ENCODE results near the gene GSG1L.

Gene GSG1L

DNA sequence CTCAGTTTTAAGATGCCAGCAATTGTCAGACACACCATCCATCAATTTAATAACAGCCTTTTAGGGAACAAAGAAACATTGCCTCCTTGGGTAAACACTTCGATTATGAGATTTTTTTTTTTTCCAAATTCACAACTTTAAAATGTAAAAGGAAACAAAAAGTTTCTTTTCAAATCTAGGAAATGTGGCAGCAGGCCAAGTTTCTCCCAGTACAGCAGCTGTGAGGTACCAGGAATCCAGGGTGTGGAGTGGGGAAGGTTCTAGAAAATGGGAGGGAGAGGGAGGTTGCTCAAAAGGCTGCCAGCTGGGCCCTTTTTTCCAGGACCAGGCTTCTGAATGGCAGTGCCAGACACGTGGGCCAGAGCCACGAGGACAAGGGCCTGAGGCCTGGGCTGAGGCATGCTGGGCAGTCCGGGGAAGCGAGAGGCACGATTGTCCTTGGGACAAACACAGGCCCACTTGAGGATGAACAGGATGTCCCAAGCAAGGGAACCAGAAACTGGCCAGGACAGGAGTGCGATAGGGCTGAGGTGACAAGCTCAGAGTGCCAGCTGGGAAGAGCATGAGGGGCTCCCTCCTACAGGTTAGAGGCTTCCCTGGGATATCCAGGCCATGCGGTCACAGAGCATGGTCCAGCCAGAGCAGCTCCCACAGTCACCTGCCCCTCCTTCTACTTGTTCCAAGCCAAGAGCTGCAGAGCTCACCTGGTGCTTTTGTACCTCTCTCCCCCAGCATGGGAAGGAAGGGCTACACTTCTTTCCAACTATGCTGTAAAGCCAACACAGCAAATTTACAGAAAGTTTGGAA, 298.4 kb downstream of the GSG1L start:
- Histone ChIP-seq H3K4me3 (ENCODE audit: low read length) (no peak overlapping the region), H3K36me3 (ENCODE audit: control insufficient read depth, insufficient read depth, low read length, severe bottlenecking) (peaks cover 21% of the 10 kb centered on the region), H3K9me3 (ENCODE audit: control insufficient read depth, low read length) (peaks cover 11% of the 10 kb centered on the region), H3K9ac (ENCODE audit: low read length) (no peak overlapping the region), H3K4me1 (ENCODE audit: control insufficient read depth, insufficient read depth, low read length) (peaks cover 16% of the 10 kb centered on the region), H3K27me3 (replicated peaks; ENCODE audit: control insufficient read depth, insufficient read depth, low read length) (no peaks in the 10 kb centered on the region)
- DNase-seq (ENCODE audit: low read depth) = no peak

DNA sequence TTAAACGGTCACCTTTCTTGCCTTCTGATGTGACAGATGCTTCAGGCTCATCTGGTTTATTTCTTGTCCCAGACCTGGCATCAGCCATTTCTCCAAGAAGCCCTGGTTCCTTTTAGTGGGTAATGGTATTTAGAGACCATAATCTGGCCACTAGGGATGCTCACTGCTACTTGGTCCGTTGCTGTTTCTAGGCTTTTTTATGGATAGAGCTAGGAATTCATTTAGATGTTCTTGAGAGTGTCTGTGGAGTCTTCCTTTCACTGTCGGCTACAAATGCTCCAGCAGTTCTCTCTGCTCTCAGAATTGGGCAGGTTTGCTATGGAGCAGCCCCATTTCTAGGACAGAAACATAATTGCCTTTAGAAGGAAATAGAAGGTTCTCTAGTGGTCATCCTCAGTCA, 299.1 kb downstream of the GSG1L start:
- DNase-seq (ENCODE audit: low read depth) = no peak
- no peak overlapping the region for H3K9ac ChIP-seq (ENCODE audit: low read length)
- peaks cover 18% of the 10 kb centered on the region for H3K4me1 ChIP-seq (ENCODE audit: control insufficient read depth, insufficient read depth, low read length)
- peaks cover 11% of the 10 kb centered on the region for H3K9me3 ChIP-seq (ENCODE audit: control insufficient read depth, low read length)
- H3K36me3 ChIP-seq (ENCODE audit: control insufficient read depth, insufficient read depth, low read length, severe bottlenecking) = peaks cover 21% of the 10 kb centered on the region
- no peaks in the 10 kb centered on the region for H3K27me3 ChIP-seq (replicated peaks; ENCODE audit: control insufficient read depth, insufficient read depth, low read length)
- H3K4me3 ChIP-seq (ENCODE audit: low read length) = no peak overlapping the region

DNA sequence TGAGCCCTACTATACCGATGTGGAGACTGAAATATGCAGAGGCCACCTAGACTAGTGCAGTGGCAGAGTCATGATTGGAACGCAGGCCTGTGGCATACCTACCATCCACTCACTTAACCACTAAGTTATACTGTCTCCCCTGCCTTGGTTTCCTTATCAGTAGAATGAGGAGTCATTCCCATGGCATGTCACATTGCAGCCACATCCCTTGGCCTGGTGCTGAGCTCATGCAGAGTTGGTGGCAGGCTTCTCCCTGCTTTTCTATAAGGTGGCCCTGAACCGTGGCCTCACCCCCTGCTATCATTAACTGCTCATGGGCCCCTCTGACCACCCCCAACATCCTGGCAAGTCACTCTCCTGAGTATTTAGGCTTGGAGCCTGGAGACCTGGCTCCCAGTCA, 301.1 kb downstream of the GSG1L start:
- Histone ChIP-seq H3K9me3 (ENCODE audit: control insufficient read depth, low read length) (peaks cover 11% of the 10 kb centered on the region), H3K4me1 (ENCODE audit: control insufficient read depth, insufficient read depth, low read length) (peaks cover 32% of the 10 kb centered on the region), H3K4me3 (ENCODE audit: low read length) (no peak overlapping the region), H3K27me3 (replicated peaks; ENCODE audit: control insufficient read depth, insufficient read depth, low read length) (no peaks in the 10 kb centered on the region), H3K36me3 (ENCODE audit: control insufficient read depth, insufficient read depth, low read length, severe bottlenecking) (peaks cover 21% of the 10 kb centered on the region), H3K9ac (ENCODE audit: low read length) (no peak overlapping the region)
- DNase-seq (ENCODE audit: low read depth) = no peak

DNA sequence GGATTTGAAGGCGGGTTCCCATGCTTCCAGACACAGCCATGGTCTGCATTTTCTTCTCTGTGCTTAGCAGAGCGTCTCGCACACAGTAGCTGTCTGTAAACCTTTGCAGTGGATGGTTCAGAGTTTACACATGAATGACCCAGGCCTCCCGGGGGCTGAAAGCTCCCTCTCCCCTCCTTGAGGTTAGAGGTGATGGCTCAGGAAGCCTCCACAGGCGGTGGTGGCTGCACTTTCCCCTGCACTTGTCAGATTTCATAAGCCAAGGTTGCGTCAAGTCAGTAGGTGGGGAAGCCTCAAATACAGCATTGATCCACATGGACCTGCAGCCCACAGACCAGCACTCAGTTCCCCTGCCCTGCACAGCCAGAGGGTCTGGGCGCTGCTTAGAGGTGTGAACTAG, 301.7 kb downstream of the GSG1L start:
- H3K27me3 ChIP-seq (replicated peaks; ENCODE audit: control insufficient read depth, insufficient read depth, low read length) = no peaks in the 10 kb centered on the region
- H3K4me1 ChIP-seq (ENCODE audit: control insufficient read depth, insufficient read depth, low read length) = peaks cover 37% of the 10 kb centered on the region
- peaks cover 21% of the 10 kb centered on the region for H3K36me3 ChIP-seq (ENCODE audit: control insufficient read depth, insufficient read depth, low read length, severe bottlenecking)
- no peak overlapping the region for H3K4me3 ChIP-seq (ENCODE audit: low read length)
- peaks cover 11% of the 10 kb centered on the region for H3K9me3 ChIP-seq (ENCODE audit: control insufficient read depth, low read length)
- H3K9ac ChIP-seq (ENCODE audit: low read length) = peak overlapping the region; percentile 9
- DNase-seq (ENCODE audit: low read depth) = no peak

DNA sequence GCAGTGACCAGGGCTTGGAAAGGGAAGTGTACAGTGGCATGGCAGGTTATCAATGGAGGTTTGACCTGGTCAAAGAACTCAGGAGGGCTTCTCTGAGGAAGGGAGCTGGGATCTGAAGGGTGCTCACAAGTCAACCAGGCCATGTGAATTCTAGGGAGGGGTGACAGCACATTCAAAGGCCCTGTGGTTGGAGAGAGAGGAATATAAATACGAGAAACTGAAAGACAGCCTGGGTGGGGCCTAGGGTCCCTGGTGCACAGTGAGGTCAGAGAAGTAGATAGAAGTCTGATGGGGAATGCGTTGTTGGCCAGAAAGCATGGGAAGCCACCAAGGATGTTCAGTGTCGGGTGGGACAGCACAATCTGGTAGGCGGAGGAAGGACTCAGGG, 302.7 kb downstream of the GSG1L start:
- DNase-seq (ENCODE audit: low read depth) = no peak
- Histone ChIP-seq H3K27me3 (replicated peaks; ENCODE audit: control insufficient read depth, insufficient read depth, low read length) (no peaks in the 10 kb centered on the region), H3K9me3 (ENCODE audit: control insufficient read depth, low read length) (peaks cover 11% of the 10 kb centered on the region), H3K4me3 (ENCODE audit: low read length) (no peak overlapping the region), H3K4me1 (ENCODE audit: control insufficient read depth, insufficient read depth, low read length) (peaks cover 42% of the 10 kb centered on the region), H3K36me3 (ENCODE audit: control insufficient read depth, insufficient read depth, low read length, severe bottlenecking) (peaks cover 21% of the 10 kb centered on the region), H3K9ac (ENCODE audit: low read length) (no peak overlapping the region)

DNA sequence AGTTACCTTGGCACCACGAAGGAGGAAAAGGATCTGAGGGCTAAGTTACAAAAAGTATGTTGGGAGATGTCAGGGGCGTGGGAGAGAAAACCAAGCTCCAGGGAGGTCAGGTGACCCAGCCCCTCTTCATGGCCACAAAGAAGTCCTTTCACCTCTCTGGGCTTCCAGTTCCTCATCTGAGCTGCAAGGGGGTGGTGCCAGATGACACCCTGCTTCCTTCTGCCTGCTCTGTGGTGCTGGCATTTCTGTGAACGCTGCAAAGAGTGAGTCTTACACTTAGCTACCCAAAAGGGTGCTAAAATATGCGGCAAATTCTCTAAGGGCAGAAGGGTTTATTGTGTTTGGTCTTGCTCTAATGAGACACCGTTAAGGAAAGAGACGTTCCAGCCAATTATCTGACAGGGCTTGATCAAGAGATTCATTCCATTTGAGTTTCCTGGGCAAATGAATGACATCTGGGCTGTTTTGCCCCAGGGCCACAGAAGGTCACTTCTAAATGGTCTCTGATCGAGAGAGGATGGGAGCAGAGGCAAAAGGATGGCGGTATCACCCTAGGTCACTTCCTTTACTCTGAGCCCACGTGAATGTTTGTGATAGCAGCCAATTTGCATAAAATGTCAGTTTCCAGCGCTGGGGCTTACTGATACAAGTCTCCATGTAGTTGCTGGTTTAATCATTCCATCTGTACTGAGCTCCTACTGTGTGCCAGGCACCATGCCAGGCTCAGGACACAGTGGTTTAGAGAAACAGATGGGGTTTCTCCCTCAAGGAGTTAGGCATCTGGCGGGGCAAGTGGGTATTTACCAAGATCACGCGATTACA, 303.3 kb downstream of the GSG1L start:
- Histone ChIP-seq H3K9me3 (ENCODE audit: control insufficient read depth, low read length) (peaks cover 11% of the 10 kb centered on the region), H3K27me3 (replicated peaks; ENCODE audit: control insufficient read depth, insufficient read depth, low read length) (no peaks in the 10 kb centered on the region), H3K9ac (ENCODE audit: low read length) (no peak overlapping the region), H3K36me3 (ENCODE audit: control insufficient read depth, insufficient read depth, low read length, severe bottlenecking) (peaks cover 19% of the 10 kb centered on the region), H3K4me1 (ENCODE audit: control insufficient read depth, insufficient read depth, low read length) (peaks cover 42% of the 10 kb centered on the region), H3K4me3 (ENCODE audit: low read length) (no peak overlapping the region)
- DNase-seq (ENCODE audit: low read depth) = no peak

DNA sequence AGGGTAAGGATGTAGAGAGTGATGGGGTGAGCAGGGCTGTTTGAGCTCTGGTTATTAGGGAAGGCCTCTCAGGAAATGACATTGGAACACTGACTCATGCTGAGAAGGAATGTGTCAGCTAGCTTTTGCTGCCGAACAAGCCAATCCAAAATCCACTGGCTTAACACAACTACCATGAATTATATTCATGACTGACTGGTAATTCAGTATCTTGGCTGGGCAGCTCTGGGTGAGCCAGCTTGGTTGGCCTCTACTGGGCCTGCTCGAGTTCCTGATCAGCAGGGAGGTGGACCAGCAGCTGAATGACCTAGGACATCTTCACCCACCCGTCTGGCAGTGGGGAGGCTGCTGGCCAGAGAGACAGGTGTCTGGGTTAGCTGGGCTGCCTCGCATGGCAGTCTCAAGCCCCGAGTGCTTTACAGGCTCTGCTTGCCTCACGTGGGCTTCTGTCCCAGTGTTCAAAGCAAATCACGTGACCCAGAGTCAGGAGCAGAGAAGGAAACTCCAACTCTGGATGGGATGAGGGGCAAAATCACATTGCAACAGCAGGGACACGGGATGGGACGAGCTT, 304.1 kb downstream of the GSG1L start:
- Histone ChIP-seq H3K9ac (ENCODE audit: low read length) (no peak overlapping the region), H3K27me3 (replicated peaks; ENCODE audit: control insufficient read depth, insufficient read depth, low read length) (no peaks in the 10 kb centered on the region), H3K4me1 (ENCODE audit: control insufficient read depth, insufficient read depth, low read length) (peaks cover 42% of the 10 kb centered on the region), H3K4me3 (ENCODE audit: low read length) (no peak overlapping the region), H3K36me3 (ENCODE audit: control insufficient read depth, insufficient read depth, low read length, severe bottlenecking) (peaks cover 13% of the 10 kb centered on the region), H3K9me3 (ENCODE audit: control insufficient read depth, low read length) (peaks cover 7% of the 10 kb centered on the region)
- DNase-seq (ENCODE audit: low read depth) = no peak

DNA sequence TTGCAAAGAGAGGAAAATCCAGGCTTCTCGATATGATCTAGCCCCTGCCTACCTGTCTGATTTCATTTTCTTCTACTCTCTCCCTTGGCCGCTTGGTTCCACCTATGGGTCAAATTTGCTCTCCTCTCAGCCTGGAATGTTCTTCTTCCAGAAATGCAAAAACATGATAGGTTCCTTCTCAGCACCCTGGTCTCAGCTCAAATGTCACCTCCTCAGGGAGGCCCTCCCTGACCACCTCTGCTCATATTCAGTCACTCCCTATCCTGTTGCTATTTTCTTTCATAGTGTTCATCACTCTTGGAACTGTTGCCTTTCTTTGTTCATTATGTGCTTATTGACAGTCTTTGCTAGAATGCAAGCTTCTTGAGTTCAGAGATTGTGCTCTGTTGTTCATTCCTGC, 305.0 kb downstream of the GSG1L start:
- no peak for DNase-seq (ENCODE audit: low read depth)
- H3K36me3 ChIP-seq (ENCODE audit: control insufficient read depth, insufficient read depth, low read length, severe bottlenecking) = peaks cover 10% of the 10 kb centered on the region
- H3K4me3 ChIP-seq (ENCODE audit: low read length) = no peak overlapping the region
- no peak overlapping the region for H3K9ac ChIP-seq (ENCODE audit: low read length)
- H3K4me1 ChIP-seq (ENCODE audit: control insufficient read depth, insufficient read depth, low read length) = peaks cover 42% of the 10 kb centered on the region
- H3K9me3 ChIP-seq (ENCODE audit: control insufficient read depth, low read length) = no peaks in the 10 kb centered on the region
- H3K27me3 ChIP-seq (replicated peaks; ENCODE audit: control insufficient read depth, insufficient read depth, low read length) = no peaks in the 10 kb centered on the region

DNA sequence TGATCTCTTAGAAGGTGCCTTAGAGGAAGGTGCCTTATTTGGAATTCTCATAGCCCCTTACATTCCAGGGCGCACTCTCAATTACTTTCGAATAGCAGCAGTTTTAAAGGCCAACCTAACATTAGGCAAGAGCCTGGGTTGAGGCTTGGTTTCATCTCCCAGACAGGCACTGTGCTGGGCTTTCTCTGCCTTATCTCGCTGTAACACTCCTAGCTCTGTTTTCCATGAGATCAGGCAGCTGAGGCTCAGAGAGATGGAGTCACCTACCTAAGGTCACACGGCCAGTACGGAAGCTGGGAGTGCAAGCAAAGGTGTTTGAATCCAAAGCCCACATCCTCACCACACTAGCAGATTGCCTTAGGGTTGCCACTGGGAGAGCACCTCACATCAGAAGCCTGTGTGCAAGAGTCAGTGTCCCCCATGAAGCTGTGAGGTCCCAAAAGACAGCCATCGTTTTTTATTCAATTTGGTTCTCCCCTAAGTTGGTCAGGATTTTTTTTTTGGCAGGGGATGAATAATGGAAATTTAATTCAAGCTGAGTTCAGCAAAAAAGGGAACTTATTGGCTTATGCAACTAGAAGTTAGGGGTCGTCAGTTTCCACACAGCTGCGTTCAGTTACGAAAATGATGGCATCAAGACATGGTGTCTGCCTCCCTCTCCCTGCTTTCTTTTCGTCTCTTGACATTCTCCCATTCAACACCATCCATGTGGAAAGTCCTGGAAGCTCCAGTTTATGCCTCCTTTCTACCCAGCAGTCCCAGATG, 307.1 kb downstream of the GSG1L start:
- Histone ChIP-seq H3K36me3 (ENCODE audit: control insufficient read depth, insufficient read depth, low read length, severe bottlenecking) (no peaks in the 10 kb centered on the region), H3K4me1 (ENCODE audit: control insufficient read depth, insufficient read depth, low read length) (peaks cover 30% of the 10 kb centered on the region), H3K27me3 (replicated peaks; ENCODE audit: control insufficient read depth, insufficient read depth, low read length) (no peaks in the 10 kb centered on the region), H3K9ac (ENCODE audit: low read length) (peak overlapping the region; percentile 17), H3K4me3 (ENCODE audit: low read length) (no peak overlapping the region), H3K9me3 (ENCODE audit: control insufficient read depth, low read length) (no peaks in the 10 kb centered on the region)
- no peak for DNase-seq (ENCODE audit: low read depth)

DNA sequence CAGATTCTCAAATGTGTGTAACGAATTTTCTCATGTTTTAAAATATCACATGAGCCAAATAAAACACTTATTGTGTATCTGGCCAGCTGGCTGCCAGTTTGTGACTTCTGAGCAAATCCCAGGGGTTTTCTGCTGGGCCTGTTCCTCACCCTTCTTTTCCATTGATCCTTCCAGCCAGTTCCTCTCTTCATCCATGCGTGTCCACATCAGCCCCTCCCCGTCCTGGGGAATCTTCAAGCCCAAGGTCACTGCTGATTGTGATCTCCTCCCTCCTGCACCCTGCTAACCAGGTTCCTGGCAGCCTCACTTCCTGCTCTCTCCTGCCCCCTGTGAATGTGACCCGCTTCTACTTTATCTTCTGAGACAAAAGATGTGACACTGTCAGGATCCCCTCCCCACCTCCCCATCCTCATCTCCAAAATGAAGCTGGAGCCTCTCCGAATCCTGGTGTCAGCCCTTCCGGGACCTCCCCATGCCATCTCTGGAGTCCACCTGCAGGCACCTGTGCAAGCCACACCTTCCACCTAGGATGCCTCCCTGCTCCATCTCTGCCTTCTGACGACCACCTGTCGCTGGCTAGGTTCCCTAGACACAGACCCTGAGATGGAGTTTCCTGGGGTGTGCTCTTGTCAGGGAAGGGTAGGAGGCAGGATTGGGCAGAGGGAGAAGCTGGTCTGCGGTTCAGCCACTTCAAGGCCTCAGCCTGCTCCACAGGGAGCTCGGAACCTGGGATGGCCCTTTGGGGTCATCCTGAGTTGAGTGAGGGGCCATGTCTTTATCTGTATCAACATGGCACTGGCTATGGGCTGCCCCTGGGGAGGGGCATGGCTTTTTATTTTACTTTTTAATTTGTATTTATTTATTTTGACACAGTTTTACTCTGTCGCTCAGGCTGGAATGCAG, 308.5 kb downstream of the GSG1L start:
- H3K4me1 ChIP-seq (ENCODE audit: control insufficient read depth, insufficient read depth, low read length) = peaks cover 26% of the 10 kb centered on the region
- DNase-seq (ENCODE audit: low read depth) = no peak
- no peak overlapping the region for H3K9ac ChIP-seq (ENCODE audit: low read length)
- H3K27me3 ChIP-seq (replicated peaks; ENCODE audit: control insufficient read depth, insufficient read depth, low read length) = no peaks in the 10 kb centered on the region
- no peak overlapping the region for H3K4me3 ChIP-seq (ENCODE audit: low read length)
- no peaks in the 10 kb centered on the region for H3K9me3 ChIP-seq (ENCODE audit: control insufficient read depth, low read length)
- peaks cover 1% of the 10 kb centered on the region for H3K36me3 ChIP-seq (ENCODE audit: control insufficient read depth, insufficient read depth, low read length, severe bottlenecking)
